GM12801 (cell line): ENCODE results near the gene ENTREP1.

Experiments used
- TF ChIP-seq, protein P1 (sequence below): IDR thresholded peaks from one replicate; pipeline ENCODE4 v1.5.1; 2011; ENCODE audit warnings: control low read depth; ENCODE audit not compliant: insufficient read length; ENCODE audit errors: extremely low read depth

The ENTREP1 gene, protein sequence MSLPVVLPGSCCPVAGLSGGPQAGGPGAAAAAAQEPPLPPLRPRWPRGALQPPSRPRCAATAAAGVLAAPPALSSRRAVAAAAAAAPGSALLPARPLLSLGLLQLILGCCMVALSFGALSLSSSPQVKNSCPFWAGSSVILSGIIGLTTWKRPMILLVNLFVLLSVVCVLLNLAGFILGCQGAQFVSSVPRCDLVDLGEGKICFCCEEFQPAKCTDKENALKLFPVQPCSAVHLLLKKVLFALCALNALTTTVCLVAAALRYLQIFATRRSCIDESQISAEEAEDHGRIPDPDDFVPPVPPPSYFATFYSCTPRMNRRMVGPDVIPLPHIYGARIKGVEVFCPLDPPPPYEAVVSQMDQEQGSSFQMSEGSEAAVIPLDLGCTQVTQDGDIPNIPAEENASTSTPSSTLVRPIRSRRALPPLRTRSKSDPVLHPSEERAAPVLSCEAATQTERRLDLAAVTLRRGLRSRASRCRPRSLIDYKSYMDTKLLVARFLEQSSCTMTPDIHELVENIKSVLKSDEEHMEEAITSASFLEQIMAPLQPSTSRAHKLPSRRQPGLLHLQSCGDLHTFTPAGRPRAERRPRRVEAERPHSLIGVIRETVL

DNA sequence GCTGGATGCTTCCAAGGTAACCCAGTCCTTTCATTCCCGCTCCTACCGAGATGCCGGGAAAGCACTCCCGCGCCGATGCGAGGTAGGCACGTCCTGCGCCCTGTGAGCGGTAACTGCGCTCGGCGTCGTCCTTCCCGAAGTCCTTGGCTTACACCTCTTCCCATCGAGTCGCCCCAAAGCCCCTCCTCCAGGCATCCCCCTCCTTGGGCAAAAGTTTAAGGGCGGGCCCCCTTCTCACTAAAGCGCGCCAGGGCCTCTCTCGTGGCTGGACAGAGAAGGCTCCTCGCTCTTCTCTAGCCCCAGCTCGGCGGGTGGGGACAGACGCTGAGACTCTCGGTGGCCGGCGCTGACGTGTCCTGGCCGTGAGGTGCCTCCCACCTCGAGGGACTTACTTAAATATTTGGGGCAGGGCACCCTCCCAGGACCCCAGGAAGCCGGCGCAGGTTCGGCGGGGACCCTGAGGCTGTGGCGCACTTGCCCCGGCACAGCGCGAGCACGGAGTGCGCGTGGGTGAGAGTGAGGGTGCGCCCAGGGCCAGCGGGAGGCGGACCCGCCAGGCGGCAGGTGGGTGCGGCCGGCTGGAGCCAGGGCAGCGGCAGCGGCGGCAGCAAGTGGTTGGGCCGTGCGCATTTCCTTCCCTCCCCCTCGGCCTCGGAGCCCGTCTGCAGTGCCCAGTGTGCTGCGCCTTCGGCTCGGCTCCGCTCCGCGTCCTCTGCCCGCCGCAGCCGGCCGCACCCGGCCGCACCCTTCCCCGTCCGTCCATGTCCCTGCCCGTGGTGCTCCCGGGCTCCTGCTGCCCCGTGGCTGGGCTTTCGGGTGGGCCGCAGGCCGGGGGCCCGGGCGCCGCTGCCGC is at the start of gene ENTREP1:
Gene ENTREP1 (plus strand): TSS at position 667 of the 853 bp plus-strand sequence. CDS start 95 bp downstream, at position 762.
- TF ChIP-seq, protein P1, sequence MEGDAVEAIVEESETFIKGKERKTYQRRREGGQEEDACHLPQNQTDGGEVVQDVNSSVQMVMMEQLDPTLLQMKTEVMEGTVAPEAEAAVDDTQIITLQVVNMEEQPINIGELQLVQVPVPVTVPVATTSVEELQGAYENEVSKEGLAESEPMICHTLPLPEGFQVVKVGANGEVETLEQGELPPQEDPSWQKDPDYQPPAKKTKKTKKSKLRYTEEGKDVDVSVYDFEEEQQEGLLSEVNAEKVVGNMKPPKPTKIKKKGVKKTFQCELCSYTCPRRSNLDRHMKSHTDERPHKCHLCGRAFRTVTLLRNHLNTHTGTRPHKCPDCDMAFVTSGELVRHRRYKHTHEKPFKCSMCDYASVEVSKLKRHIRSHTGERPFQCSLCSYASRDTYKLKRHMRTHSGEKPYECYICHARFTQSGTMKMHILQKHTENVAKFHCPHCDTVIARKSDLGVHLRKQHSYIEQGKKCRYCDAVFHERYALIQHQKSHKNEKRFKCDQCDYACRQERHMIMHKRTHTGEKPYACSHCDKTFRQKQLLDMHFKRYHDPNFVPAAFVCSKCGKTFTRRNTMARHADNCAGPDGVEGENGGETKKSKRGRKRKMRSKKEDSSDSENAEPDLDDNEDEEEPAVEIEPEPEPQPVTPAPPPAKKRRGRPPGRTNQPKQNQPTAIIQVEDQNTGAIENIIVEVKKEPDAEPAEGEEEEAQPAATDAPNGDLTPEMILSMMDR, result no peak

DNA sequence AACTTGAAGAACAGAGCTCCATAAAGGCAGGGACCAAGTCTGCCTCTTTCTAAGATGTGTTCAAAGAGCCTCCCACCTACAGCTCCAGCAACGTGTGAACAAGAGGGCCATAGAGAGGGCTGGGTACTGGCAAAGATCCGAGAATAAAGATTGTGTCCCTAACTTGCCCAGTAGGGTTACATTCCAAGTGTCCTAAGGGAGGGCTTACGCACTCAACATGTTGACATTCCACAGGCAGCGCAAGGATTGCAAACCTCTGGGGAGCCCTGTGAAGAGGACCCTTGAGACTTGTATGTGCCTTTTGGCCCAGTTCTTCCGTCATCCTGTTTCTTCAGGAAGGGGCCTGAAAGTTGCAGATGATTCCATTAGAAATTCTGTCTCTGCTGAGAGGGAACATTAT is 48.2 kb upstream of the ENTREP1 start:
- TF ChIP-seq, protein P1, result no peak

DNA sequence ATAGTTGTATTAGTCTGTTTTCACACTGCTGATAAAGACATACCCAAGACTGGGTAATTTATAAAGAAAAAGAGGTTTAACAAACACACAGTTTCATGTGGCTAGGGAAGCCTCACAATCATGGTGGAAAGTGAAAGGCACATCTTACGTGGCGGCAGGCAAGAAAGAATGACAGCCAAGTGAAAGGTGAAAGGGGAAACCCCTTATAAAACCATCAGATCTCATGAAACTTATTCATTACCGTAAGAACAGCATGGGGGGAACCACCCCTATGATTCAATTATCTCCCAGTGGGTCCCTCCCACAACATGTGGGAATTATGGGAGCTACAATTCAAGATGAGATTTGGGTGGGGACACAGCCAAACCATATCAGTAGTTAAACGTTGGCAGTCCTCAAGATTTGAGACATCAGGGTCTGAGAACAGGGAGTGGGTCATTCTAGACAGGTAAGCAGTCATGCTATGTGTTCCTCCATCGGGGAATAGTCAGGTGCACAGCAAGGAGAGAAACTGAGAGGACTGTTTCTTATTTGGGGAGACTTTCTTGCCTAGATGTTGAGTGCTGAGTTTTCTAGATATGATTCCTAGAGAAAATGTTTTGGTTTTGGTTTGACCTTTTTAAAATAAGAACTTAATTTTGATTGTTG is 45.8 kb upstream of the ENTREP1 start:
- TF ChIP-seq, protein P1, result no peak

DNA sequence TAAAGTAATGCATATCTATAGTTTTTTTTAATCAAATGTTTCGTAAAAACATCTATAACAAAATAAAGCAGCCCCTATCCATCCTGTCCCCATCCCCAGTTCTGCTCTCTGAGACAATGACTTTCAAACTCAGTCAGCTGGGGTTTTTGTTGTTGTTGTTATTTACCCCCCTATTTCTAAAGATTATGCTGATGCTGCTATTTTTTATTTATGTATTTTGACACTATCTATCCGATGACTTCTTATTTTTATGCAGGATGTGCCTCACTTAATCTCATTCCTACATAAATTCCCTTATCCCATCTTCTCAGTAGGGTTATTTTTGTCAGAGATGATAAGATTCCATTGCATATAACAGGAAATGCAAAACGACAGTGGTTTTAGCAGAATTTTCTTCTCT is 45.3 kb upstream of the ENTREP1 start:
- TF ChIP-seq, protein P1, result no peak

DNA sequence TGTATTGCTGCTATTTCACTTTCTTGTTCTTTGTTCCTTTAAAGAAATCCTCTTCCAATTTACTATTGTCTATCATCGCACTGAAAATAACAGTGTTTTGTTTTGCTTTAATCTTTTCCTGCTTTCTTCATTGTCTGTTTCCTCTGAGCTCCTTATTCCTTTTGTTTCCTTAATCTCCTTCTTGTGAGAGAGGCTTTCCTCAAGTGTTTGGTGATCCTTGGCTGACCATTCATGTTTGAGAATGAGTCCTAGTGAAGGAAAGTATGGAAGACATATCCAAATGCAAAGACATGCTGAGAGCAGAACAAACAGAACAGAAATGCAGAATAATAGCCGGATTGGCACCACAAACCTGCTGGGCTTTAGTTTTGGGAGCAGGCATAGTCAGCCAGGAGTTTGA is 42.0 kb upstream of the ENTREP1 start:
- TF ChIP-seq, protein P1, result no peak

DNA sequence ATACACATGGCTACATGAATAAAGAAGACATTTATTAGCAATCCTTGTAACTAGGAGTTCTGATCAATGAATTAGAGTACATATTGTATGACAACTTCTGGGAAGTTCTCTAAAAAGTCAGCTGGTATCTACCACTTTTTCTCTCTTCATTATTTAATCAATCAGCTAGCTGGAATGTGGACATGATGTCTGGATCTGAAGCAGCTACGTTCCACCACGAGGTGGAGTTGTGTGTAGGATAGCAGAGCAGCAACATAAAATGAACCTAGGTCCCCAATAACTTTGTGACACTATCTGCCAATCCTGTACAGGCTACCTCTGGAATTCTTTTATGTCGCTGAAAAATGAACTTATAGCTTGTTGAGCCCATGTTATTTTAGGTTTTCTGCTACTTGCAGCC is 32.9 kb upstream of the ENTREP1 start:
- TF ChIP-seq, protein P1, result no peak
